ENCODE measurements around the gene DOCK2. TPM values are rescaled to one million over a fixed set of nuclear protein-coding genes. Genes with fewer than 3 reads are reported as not detected.

DOCK2 gene
- total RNA-seq, 1 experiment from 2014 or later, result 1.4 TPM

GRCh38 chr5:169770109-169770508 lies 133.0 kb downstream of the DOCK2 start:
- intact Hi-C loops (cut with micrococcal nuclease; ENCODE audit: unreplicated experiment) (no loop called here), in situ Hi-C loops (cut with HindIII; ENCODE audit: low pct_unique_long_range_greater_than_20kb, low sequenced_read_pairs) (no loop called here)
- Histone ChIP-seq H3K4me1 (ENCODE audit: control insufficient read depth, insufficient read depth, low read length) (no peaks in the 10 kb centered on the region), H3K36me3 (ENCODE audit: control insufficient read depth, insufficient read depth, low read length) (no peaks in the 10 kb centered on the region), H3K27ac (ENCODE audit: low read length) (no peak overlapping the region), H3K9me3 (ENCODE audit: control insufficient read depth, insufficient read depth, low read depth, low read length) (no peaks in the 10 kb centered on the region), H3K4me3 (ENCODE audit: low read depth in 2 of 2, low read length in 2 of 2) (no peak overlapping the region), H3K27me3 (ENCODE audit: control insufficient read depth, insufficient read depth, low read length) (no peaks in the 10 kb centered on the region)
- no peak for ATAC-seq
- ChIA-PET POLR2A (interaction anchor here (0.6 kb wide), 1 partner anchor 271 kb away, joined by 7 read pairs; no protein-coding TSS in a partner anchor), CTCF (interaction anchor here (0.6 kb wide), 1 partner anchor 73 kb away, joined by 3 read pairs; no protein-coding TSS in a partner anchor)
- BruUV-seq (replicated peaks), result no TSS peak
- TF ChIP-seq SIN3A (IDR thresholded peaks at IDR 0.05; ENCODE audit: borderline replicate concordance, insufficient read depth, low read depth, low read length) (no peak), CTCF (IDR thresholded peaks at IDR 0.05) (no peak), TCF7L2 (IDR thresholded peaks at IDR 0.05; ENCODE audit: low read depth, low read length) (no peak), REST (IDR thresholded peaks at IDR 0.05; ENCODE audit: insufficient read depth in 1 of 2, low read depth in 2 of 2, low read length in 1 of 2) (no peak), POLR2AphosphoS5 (IDR thresholded peaks at IDR 0.05; ENCODE audit: low read depth, low read length) (no peak)
- no peak for DNase-seq (ENCODE audit: low read depth, low spot score)

DNA sequence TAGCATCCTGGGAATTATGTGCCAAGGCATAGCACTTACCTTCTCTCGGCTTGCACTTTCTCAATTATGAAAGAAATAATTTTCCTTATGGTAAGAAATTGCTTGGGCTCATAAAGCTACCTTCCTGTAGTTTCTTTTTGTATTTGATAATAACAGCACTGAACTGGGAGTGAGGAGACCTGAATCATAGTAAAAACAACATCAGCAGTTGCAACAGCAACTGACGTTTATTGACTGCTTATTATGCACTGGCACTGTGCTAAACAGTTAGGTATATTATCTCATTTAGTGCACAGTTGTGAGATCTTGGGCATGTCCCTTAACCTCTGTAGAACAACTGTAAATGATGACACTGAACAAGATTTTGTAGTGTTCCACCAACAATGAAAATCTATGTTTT lies 135.2 kb downstream of the DOCK2 start:
- CTCF ChIA-PET, result no interaction called here
- intact Hi-C loops (cut with micrococcal nuclease; ENCODE audit: unreplicated experiment) (no loop called here), in situ Hi-C loops (cut with HindIII; ENCODE audit: low pct_unique_long_range_greater_than_20kb, low sequenced_read_pairs) (no loop called here)
- Histone ChIP-seq H3K36me3 (ENCODE audit: control insufficient read depth, insufficient read depth, low read length) (no peaks in the 10 kb centered on the region), H3K9me3 (ENCODE audit: control insufficient read depth, insufficient read depth, low read depth, low read length) (no peaks in the 10 kb centered on the region), H3K27me3 (ENCODE audit: control insufficient read depth, insufficient read depth, low read length) (no peaks in the 10 kb centered on the region), H3K4me3 (ENCODE audit: low read depth in 2 of 2, low read length in 2 of 2) (no peak overlapping the region), H3K27ac (ENCODE audit: low read length) (no peak overlapping the region), H3K4me1 (ENCODE audit: control insufficient read depth, insufficient read depth, low read length) (no peaks in the 10 kb centered on the region)
- BruUV-seq (replicated peaks), result no TSS peak
- POLR2A ChIA-PET, result no interaction called here
- DNase-seq (ENCODE audit: low read depth, low spot score) (no peak), ATAC-seq (no peak)
- TF ChIP-seq CTCF (IDR thresholded peaks at IDR 0.05) (no peak), SIN3A (IDR thresholded peaks at IDR 0.05; ENCODE audit: borderline replicate concordance, insufficient read depth, low read depth, low read length) (no peak), REST (IDR thresholded peaks at IDR 0.05; ENCODE audit: insufficient read depth in 1 of 2, low read depth in 2 of 2, low read length in 1 of 2) (no peak), POLR2AphosphoS5 (IDR thresholded peaks at IDR 0.05; ENCODE audit: low read depth, low read length) (no peak), TCF7L2 (IDR thresholded peaks at IDR 0.05; ENCODE audit: low read depth, low read length) (no peak)
